ENCODE measurements around the gene KBTBD4. TPM values are rescaled to one million over a fixed set of nuclear protein-coding genes. Genes with fewer than 3 reads are reported as not detected.

KBTBD4 gene
- total RNA-seq, 1 experiment from 2014 or later, result 12.3 TPM

DNA sequence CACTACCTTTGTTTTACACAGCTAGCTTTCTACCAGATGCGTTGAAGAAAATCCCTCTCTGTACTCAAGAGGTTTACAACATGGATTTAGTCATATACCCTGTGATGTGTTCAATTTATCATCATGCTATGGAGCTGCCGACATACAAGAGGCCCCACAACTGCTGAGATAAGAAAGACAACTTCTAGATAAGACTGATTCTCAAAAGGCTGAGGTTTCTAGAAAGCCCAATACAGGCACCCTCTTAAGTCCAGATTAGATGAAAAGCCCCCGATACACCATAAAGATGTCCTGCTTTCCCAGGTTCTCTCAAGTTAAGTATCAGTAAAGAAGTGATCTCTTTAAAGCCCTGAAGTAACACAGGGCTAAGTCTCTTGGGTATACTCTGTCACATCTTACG is 49.3 kb upstream of the KBTBD4 start:
- H3K27me3 Mint-ChIP-seq (ENCODE audit: low read depth), result no peaks in the 10 kb centered on the region; the same call in 1 of the 2 replicates
- H3K36me3 Mint-ChIP-seq, result peaks cover 67% of the 10 kb centered on the region
- no peak overlapping the region for H3K27ac Mint-ChIP-seq
- POLR2A ChIA-PET, result no interaction called here
- no peak overlapping the region for H3K4me3 Mint-ChIP-seq
- CTCF ChIA-PET, result no interaction called here
- ATAC-seq (no peak), DNase-seq (ENCODE audit: low spot score) (no peak)
- no peaks in the 10 kb centered on the region for H3K4me1 Mint-ChIP-seq
- H3K9me3 Mint-ChIP-seq, result no peaks in the 10 kb centered on the region
- TF ChIP-seq, protein P1, sequence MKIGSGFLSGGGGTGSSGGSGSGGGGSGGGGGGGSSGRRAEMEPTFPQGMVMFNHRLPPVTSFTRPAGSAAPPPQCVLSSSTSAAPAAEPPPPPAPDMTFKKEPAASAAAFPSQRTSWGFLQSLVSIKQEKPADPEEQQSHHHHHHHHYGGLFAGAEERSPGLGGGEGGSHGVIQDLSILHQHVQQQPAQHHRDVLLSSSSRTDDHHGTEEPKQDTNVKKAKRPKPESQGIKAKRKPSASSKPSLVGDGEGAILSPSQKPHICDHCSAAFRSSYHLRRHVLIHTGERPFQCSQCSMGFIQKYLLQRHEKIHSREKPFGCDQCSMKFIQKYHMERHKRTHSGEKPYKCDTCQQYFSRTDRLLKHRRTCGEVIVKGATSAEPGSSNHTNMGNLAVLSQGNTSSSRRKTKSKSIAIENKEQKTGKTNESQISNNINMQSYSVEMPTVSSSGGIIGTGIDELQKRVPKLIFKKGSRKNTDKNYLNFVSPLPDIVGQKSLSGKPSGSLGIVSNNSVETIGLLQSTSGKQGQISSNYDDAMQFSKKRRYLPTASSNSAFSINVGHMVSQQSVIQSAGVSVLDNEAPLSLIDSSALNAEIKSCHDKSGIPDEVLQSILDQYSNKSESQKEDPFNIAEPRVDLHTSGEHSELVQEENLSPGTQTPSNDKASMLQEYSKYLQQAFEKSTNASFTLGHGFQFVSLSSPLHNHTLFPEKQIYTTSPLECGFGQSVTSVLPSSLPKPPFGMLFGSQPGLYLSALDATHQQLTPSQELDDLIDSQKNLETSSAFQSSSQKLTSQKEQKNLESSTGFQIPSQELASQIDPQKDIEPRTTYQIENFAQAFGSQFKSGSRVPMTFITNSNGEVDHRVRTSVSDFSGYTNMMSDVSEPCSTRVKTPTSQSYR (CRISPR knock-in tag; IDR thresholded peaks at IDR 0.05), result no peak
- TF ChIP-seq, protein P2, sequence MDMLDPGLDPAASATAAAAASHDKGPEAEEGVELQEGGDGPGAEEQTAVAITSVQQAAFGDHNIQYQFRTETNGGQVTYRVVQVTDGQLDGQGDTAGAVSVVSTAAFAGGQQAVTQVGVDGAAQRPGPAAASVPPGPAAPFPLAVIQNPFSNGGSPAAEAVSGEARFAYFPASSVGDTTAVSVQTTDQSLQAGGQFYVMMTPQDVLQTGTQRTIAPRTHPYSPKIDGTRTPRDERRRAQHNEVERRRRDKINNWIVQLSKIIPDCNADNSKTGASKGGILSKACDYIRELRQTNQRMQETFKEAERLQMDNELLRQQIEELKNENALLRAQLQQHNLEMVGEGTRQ (CRISPR knock-in tag; IDR thresholded peaks at IDR 0.05), result no peak
- TF ChIP-seq SP1 (CRISPR knock-in tag; conservative IDR thresholded peaks at IDR 0.05), result no peak
- no peak for TF ChIP-seq TCF7 (CRISPR knock-in tag; IDR thresholded peaks at IDR 0.05; ENCODE audit: low read depth)
- TF ChIP-seq, protein P3, sequence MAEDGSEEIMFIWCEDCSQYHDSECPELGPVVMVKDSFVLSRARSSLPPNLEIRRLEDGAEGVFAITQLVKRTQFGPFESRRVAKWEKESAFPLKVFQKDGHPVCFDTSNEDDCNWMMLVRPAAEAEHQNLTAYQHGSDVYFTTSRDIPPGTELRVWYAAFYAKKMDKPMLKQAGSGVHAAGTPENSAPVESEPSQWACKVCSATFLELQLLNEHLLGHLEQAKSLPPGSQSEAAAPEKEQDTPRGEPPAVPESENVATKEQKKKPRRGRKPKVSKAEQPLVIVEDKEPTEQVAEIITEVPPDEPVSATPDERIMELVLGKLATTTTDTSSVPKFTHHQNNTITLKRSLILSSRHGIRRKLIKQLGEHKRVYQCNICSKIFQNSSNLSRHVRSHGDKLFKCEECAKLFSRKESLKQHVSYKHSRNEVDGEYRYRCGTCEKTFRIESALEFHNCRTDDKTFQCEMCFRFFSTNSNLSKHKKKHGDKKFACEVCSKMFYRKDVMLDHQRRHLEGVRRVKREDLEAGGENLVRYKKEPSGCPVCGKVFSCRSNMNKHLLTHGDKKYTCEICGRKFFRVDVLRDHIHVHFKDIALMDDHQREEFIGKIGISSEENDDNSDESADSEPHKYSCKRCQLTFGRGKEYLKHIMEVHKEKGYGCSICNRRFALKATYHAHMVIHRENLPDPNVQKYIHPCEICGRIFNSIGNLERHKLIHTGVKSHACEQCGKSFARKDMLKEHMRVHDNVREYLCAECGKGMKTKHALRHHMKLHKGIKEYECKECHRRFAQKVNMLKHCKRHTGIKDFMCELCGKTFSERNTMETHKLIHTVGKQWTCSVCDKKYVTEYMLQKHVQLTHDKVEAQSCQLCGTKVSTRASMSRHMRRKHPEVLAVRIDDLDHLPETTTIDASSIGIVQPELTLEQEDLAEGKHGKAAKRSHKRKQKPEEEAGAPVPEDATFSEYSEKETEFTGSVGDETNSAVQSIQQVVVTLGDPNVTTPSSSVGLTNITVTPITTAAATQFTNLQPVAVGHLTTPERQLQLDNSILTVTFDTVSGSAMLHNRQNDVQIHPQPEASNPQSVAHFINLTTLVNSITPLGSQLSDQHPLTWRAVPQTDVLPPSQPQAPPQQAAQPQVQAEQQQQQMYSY (CRISPR knock-in tag; IDR thresholded peaks at IDR 0.05), result no peak
- TF ChIP-seq GRHL2 (CRISPR knock-in tag; IDR thresholded peaks at IDR 0.05; ENCODE audit: insufficient replicate concordance, severe bottlenecking), result no peak
- no peak for TF ChIP-seq FOXP1 (CRISPR knock-in tag; IDR thresholded peaks at IDR 0.05; ENCODE audit: borderline replicate concordance)
- TF ChIP-seq, protein P4, sequence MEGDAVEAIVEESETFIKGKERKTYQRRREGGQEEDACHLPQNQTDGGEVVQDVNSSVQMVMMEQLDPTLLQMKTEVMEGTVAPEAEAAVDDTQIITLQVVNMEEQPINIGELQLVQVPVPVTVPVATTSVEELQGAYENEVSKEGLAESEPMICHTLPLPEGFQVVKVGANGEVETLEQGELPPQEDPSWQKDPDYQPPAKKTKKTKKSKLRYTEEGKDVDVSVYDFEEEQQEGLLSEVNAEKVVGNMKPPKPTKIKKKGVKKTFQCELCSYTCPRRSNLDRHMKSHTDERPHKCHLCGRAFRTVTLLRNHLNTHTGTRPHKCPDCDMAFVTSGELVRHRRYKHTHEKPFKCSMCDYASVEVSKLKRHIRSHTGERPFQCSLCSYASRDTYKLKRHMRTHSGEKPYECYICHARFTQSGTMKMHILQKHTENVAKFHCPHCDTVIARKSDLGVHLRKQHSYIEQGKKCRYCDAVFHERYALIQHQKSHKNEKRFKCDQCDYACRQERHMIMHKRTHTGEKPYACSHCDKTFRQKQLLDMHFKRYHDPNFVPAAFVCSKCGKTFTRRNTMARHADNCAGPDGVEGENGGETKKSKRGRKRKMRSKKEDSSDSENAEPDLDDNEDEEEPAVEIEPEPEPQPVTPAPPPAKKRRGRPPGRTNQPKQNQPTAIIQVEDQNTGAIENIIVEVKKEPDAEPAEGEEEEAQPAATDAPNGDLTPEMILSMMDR (IDR thresholded peaks at IDR 0.05), result no peak
- TF ChIP-seq, protein P5, sequence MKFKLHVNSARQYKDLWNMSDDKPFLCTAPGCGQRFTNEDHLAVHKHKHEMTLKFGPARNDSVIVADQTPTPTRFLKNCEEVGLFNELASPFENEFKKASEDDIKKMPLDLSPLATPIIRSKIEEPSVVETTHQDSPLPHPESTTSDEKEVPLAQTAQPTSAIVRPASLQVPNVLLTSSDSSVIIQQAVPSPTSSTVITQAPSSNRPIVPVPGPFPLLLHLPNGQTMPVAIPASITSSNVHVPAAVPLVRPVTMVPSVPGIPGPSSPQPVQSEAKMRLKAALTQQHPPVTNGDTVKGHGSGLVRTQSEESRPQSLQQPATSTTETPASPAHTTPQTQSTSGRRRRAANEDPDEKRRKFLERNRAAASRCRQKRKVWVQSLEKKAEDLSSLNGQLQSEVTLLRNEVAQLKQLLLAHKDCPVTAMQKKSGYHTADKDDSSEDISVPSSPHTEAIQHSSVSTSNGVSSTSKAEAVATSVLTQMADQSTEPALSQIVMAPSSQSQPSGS (CRISPR knock-in tag; IDR thresholded peaks at IDR 0.05; ENCODE audit: borderline replicate concordance, low read depth), result no peak
- TF ChIP-seq, protein P6, sequence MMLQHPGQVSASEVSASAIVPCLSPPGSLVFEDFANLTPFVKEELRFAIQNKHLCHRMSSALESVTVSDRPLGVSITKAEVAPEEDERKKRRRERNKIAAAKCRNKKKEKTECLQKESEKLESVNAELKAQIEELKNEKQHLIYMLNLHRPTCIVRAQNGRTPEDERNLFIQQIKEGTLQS (CRISPR knock-in tag; conservative IDR thresholded peaks at IDR 0.05), result no peak
- TF ChIP-seq NFATC4 (CRISPR knock-in tag; IDR thresholded peaks at IDR 0.05), result no peak
- TF ChIP-seq, protein P7, sequence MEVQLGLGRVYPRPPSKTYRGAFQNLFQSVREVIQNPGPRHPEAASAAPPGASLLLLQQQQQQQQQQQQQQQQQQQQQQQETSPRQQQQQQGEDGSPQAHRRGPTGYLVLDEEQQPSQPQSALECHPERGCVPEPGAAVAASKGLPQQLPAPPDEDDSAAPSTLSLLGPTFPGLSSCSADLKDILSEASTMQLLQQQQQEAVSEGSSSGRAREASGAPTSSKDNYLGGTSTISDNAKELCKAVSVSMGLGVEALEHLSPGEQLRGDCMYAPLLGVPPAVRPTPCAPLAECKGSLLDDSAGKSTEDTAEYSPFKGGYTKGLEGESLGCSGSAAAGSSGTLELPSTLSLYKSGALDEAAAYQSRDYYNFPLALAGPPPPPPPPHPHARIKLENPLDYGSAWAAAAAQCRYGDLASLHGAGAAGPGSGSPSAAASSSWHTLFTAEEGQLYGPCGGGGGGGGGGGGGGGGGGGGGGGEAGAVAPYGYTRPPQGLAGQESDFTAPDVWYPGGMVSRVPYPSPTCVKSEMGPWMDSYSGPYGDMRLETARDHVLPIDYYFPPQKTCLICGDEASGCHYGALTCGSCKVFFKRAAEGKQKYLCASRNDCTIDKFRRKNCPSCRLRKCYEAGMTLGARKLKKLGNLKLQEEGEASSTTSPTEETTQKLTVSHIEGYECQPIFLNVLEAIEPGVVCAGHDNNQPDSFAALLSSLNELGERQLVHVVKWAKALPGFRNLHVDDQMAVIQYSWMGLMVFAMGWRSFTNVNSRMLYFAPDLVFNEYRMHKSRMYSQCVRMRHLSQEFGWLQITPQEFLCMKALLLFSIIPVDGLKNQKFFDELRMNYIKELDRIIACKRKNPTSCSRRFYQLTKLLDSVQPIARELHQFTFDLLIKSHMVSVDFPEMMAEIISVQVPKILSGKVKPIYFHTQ (CRISPR knock-in tag; IDR thresholded peaks at IDR 0.05), result no peak
- TF ChIP-seq ZNF416 (CRISPR knock-in tag; IDR thresholded peaks at IDR 0.05), result no peak
- TF ChIP-seq, protein P8, sequence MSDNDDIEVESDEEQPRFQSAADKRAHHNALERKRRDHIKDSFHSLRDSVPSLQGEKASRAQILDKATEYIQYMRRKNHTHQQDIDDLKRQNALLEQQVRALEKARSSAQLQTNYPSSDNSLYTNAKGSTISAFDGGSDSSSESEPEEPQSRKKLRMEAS (CRISPR knock-in tag; IDR thresholded peaks at IDR 0.05), result no peak
- no peak for TF ChIP-seq ZNF232 (CRISPR knock-in tag; IDR thresholded peaks at IDR 0.05)
- no peak for TF ChIP-seq ZNF138 (CRISPR knock-in tag; conservative IDR thresholded peaks at IDR 0.05)
- TF ChIP-seq, protein P9, sequence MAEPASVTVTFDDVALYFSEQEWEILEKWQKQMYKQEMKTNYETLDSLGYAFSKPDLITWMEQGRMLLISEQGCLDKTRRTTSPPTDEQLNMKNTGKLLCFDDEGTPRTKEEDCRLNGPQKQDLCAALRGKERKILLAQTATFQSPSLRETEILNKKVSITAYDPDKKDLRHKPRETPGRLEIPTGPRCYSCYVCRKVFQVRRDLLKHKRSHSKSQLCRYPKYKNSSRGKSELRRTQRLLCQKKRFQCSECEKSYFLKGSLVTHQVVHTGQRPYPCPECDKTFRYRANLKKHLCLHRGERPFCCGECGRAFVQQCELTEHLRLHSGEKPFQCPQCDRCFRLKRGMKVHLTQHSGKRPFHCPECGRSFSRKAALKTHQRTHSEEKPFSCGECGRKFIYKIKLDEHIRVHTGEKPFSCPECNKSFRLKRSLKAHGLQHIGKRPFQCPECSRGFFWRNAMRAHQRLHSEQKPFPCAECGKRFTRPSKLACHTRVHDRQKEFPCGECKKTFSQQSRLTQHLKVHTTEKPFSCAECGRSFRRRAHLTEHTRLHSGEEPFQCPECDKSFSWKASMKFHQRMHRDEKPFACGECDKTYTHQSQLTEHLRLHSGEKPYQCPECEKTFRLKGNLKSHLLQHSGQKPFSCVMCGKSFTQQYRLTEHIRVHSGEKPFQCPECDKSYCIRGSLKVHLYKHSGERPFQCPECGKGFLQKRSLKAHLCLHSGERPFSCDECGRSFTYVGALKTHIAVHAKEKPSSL (CRISPR knock-in tag; conservative IDR thresholded peaks at IDR 0.05), result no peak
- TF ChIP-seq, protein P10, sequence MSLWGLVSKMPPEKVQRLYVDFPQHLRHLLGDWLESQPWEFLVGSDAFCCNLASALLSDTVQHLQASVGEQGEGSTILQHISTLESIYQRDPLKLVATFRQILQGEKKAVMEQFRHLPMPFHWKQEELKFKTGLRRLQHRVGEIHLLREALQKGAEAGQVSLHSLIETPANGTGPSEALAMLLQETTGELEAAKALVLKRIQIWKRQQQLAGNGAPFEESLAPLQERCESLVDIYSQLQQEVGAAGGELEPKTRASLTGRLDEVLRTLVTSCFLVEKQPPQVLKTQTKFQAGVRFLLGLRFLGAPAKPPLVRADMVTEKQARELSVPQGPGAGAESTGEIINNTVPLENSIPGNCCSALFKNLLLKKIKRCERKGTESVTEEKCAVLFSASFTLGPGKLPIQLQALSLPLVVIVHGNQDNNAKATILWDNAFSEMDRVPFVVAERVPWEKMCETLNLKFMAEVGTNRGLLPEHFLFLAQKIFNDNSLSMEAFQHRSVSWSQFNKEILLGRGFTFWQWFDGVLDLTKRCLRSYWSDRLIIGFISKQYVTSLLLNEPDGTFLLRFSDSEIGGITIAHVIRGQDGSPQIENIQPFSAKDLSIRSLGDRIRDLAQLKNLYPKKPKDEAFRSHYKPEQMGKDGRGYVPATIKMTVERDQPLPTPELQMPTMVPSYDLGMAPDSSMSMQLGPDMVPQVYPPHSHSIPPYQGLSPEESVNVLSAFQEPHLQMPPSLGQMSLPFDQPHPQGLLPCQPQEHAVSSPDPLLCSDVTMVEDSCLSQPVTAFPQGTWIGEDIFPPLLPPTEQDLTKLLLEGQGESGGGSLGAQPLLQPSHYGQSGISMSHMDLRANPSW (CRISPR knock-in tag; conservative IDR thresholded peaks at IDR 0.05; ENCODE audit: low read depth), result no peak

All from WTC11 (cell line).